Measurements from ENCODE around the gene PCDHGC5. TPM values are rescaled to one million over a fixed set of nuclear protein-coding genes. Genes with fewer than 3 reads are reported as not detected.

Gene PCDHGC5
- total RNA-seq, 1 donor from 2014 or later: not detected

GRCh38 chr5:141494761-141495452 is 6.0 kb downstream of the PCDHGC5 start:
- Mint-ChIP-seq H3K27ac (no peak overlapping the region), H3K4me3 (no peak overlapping the region), H3K9me3 (no peaks in the 10 kb centered on the region), H3K4me1 (ENCODE audit: low read depth) (no peaks in the 10 kb centered on the region), H3K27me3 (ENCODE audit: insufficient read depth) (peaks cover 37% of the 10 kb centered on the region), H3K36me3 (ENCODE audit: low read depth) (no peaks in the 10 kb centered on the region)
- intact Hi-C loops (cut with micrococcal nuclease): no loop called here
- DNase-seq (ENCODE audit: low spot score): no peak

- Mint-ChIP-seq H3K4me1 (ENCODE audit: low read depth) (no peaks in the 10 kb centered on the region), H3K9me3 (no peaks in the 10 kb centered on the region), H3K27ac (no peak overlapping the region), H3K4me3 (no peak overlapping the region), H3K36me3 (ENCODE audit: low read depth) (no peaks in the 10 kb centered on the region), H3K27me3 (ENCODE audit: insufficient read depth) (peaks cover 37% of the 10 kb centered on the region)
- no peak for DNase-seq (ENCODE audit: low spot score)
- intact Hi-C loops (cut with micrococcal nuclease): no loop called here
Measured at GRCh38 chr5:141495453-141495811, 6.6 kb downstream of the PCDHGC5 start.

- no peaks in the 10 kb centered on the region for H3K36me3 Mint-ChIP-seq (ENCODE audit: low read depth)
- no peak for DNase-seq (ENCODE audit: low spot score)
- no peak overlapping the region for H3K27ac Mint-ChIP-seq
- no peak overlapping the region for H3K4me3 Mint-ChIP-seq
- peaks cover 31% of the 10 kb centered on the region for H3K27me3 Mint-ChIP-seq (ENCODE audit: insufficient read depth)
- no peaks in the 10 kb centered on the region for H3K4me1 Mint-ChIP-seq (ENCODE audit: low read depth)
- intact Hi-C loops (cut with micrococcal nuclease): no loop called here
- no peaks in the 10 kb centered on the region for H3K9me3 Mint-ChIP-seq
Measured at GRCh38 chr5:141496038-141496437, 7.2 kb downstream of the PCDHGC5 start.

GRCh38 chr5:141501761-141502160 is 12.9 kb downstream of the PCDHGC5 start:
- intact Hi-C loops (cut with micrococcal nuclease): no loop called here
- Mint-ChIP-seq H3K27ac (no peak overlapping the region), H3K9me3 (no peaks in the 10 kb centered on the region)

GRCh38 chr5:141503681-141504080 is 14.8 kb downstream of the PCDHGC5 start:
- Mint-ChIP-seq H3K27me3 (ENCODE audit: insufficient read depth) (peaks cover 7% of the 10 kb centered on the region), H3K36me3 (ENCODE audit: low read depth) (no peaks in the 10 kb centered on the region), H3K27ac (no peak overlapping the region), H3K9me3 (no peaks in the 10 kb centered on the region), H3K4me3 (no peak overlapping the region), H3K4me1 (ENCODE audit: low read depth) (no peaks in the 10 kb centered on the region)
- no peak for DNase-seq (ENCODE audit: low spot score)
- intact Hi-C loops (cut with micrococcal nuclease): no loop called here

More at GRCh38 chr5:141501761-141502160, 12.9 kb downstream of the PCDHGC5 start:
- Mint-ChIP-seq H3K27me3 (ENCODE audit: insufficient read depth) (peaks cover 7% of the 10 kb centered on the region), H3K36me3 (ENCODE audit: low read depth) (no peaks in the 10 kb centered on the region), H3K4me3 (no peak overlapping the region), H3K4me1 (ENCODE audit: low read depth) (no peaks in the 10 kb centered on the region)
- DNase-seq (ENCODE audit: low spot score): no peak

GRCh38 chr5:141504216-141504615 is 15.3 kb downstream of the PCDHGC5 start:
- no peaks in the 10 kb centered on the region for H3K9me3 Mint-ChIP-seq
- no peak for DNase-seq (ENCODE audit: low spot score)
- intact Hi-C loops (cut with micrococcal nuclease): no loop called here
- no peak overlapping the region for H3K4me3 Mint-ChIP-seq
- no peak overlapping the region for H3K27ac Mint-ChIP-seq
- H3K4me1 Mint-ChIP-seq (ENCODE audit: low read depth): peaks cover 3% of the 10 kb centered on the region
- H3K27me3 Mint-ChIP-seq (ENCODE audit: insufficient read depth): peaks cover 7% of the 10 kb centered on the region
- H3K36me3 Mint-ChIP-seq (ENCODE audit: low read depth): no peaks in the 10 kb centered on the region

GRCh38 chr5:141506381-141507155 is 17.7 kb downstream of the PCDHGC5 start:
- Mint-ChIP-seq H3K27me3 (ENCODE audit: insufficient read depth) (no peaks in the 10 kb centered on the region), H3K36me3 (ENCODE audit: low read depth) (no peaks in the 10 kb centered on the region), H3K27ac (no peak overlapping the region), H3K9me3 (no peaks in the 10 kb centered on the region), H3K4me3 (no peak overlapping the region), H3K4me1 (ENCODE audit: low read depth) (peaks cover 4% of the 10 kb centered on the region)
- intact Hi-C loops (cut with micrococcal nuclease): no loop called here
- no peak for DNase-seq (ENCODE audit: low spot score)

- Mint-ChIP-seq H3K27ac (no peak overlapping the region), H3K36me3 (ENCODE audit: low read depth) (no peaks in the 10 kb centered on the region), H3K4me1 (ENCODE audit: low read depth) (peaks cover 6% of the 10 kb centered on the region), H3K27me3 (ENCODE audit: insufficient read depth) (no peaks in the 10 kb centered on the region), H3K4me3 (no peak overlapping the region), H3K9me3 (no peaks in the 10 kb centered on the region)
- intact Hi-C loops (cut with micrococcal nuclease): no loop called here
- DNase-seq (ENCODE audit: low spot score): no peak
Measured at GRCh38 chr5:141507387-141508091, 18.7 kb downstream of the PCDHGC5 start.

GRCh38 chr5:141508440-141508797 is 19.5 kb downstream of the PCDHGC5 start:
- H3K36me3 Mint-ChIP-seq (ENCODE audit: low read depth): peaks cover 3% of the 10 kb centered on the region

GRCh38 chr5:141508798-141509611 is 20.1 kb downstream of the PCDHGC5 start:
- DNase-seq (ENCODE audit: low spot score): no peak
- intact Hi-C loops (cut with micrococcal nuclease): no loop called here
- no peaks in the 10 kb centered on the region for H3K9me3 Mint-ChIP-seq
- H3K4me1 Mint-ChIP-seq (ENCODE audit: low read depth): peaks cover 19% of the 10 kb centered on the region
- H3K27me3 Mint-ChIP-seq (ENCODE audit: insufficient read depth): no peaks in the 10 kb centered on the region
- no peak overlapping the region for H3K27ac Mint-ChIP-seq
- H3K36me3 Mint-ChIP-seq (ENCODE audit: low read depth): peaks cover 3% of the 10 kb centered on the region
- no peak overlapping the region for H3K4me3 Mint-ChIP-seq

More at GRCh38 chr5:141508440-141508797, 19.5 kb downstream of the PCDHGC5 start:
- no peak overlapping the region for H3K27ac Mint-ChIP-seq
- no peak for DNase-seq (ENCODE audit: low spot score)
- H3K27me3 Mint-ChIP-seq (ENCODE audit: insufficient read depth): no peaks in the 10 kb centered on the region
- no peak overlapping the region for H3K4me3 Mint-ChIP-seq
- intact Hi-C loops (cut with micrococcal nuclease): no loop called here
- peaks cover 14% of the 10 kb centered on the region for H3K4me1 Mint-ChIP-seq (ENCODE audit: low read depth)
- no peaks in the 10 kb centered on the region for H3K9me3 Mint-ChIP-seq

GRCh38 chr5:141510160-141510559 is 21.3 kb downstream of the PCDHGC5 start:
- Mint-ChIP-seq H3K9me3 (no peaks in the 10 kb centered on the region), H3K27me3 (ENCODE audit: insufficient read depth) (no peaks in the 10 kb centered on the region)
- intact Hi-C loops (cut with micrococcal nuclease): no loop called here

GRCh38 chr5:141510850-141511601 is 22.1 kb downstream of the PCDHGC5 start:
- Mint-ChIP-seq H3K4me1 (ENCODE audit: low read depth) (peaks cover 30% of the 10 kb centered on the region), H3K27me3 (ENCODE audit: insufficient read depth) (no peaks in the 10 kb centered on the region), H3K27ac (peak overlapping the region; percentile 31), H3K9me3 (no peaks in the 10 kb centered on the region), H3K4me3 (no peak overlapping the region), H3K36me3 (ENCODE audit: low read depth) (peaks cover 7% of the 10 kb centered on the region)
- intact Hi-C loops (cut with micrococcal nuclease): no loop called here
- DNase-seq (ENCODE audit: low spot score): no peak

More at GRCh38 chr5:141510160-141510559, 21.3 kb downstream of the PCDHGC5 start:
- Mint-ChIP-seq H3K36me3 (ENCODE audit: low read depth) (peaks cover 3% of the 10 kb centered on the region), H3K4me3 (no peak overlapping the region), H3K27ac (no peak overlapping the region), H3K4me1 (ENCODE audit: low read depth) (peaks cover 22% of the 10 kb centered on the region)
- DNase-seq (ENCODE audit: low spot score): no peak
